Choroid plexus epithelial cell (primary cell): ENCODE data around the gene UGT1A4.
A peak's percentile ranks its signal among the peaks of the same experiment; 100 is the strongest.

Experiments used
- DNase-seq: peaks from one replicate; pipeline ENCODE4 v3.0.0-alpha.2; 2010; ENCODE audit warnings: low read depth
- H3K4me3 ChIP-seq: 2 replicates; pipeline ENCODE4 v1.5.1; 2011; ENCODE audit warnings: low read depth, mild to moderate bottlenecking, control low read depth, low read length, moderate library complexity
- CTCF ChIP-seq: conservative IDR thresholded peaks from 2 replicates; pipeline ENCODE4 v1.5.1; 2011; ENCODE audit warnings: low read depth, mild to moderate bottlenecking, control low read depth, inconsistent platforms, low read length, moderate library complexity

Gene UGT1A4

DNA sequence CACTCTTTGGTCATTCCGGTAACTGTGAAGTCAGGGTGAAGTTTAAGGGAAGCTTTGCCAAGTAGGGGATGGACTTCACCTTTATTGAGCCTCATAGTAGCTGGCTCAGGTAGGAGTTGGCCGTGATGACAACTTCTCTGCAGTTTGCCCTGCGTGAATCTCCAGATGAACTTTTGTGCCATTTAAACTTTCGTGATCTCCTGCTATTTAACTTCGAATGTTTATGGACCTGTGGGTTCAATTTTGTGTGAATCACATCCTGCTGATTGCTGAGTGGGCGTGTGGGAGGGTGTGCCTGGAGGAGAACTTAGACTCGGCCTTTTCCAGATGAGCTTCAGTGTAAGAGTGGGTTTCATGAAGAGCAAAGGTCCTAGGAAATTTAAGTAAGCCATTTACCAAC is 45.7 kb downstream of the UGT1A4 start:
- no peak for TF ChIP-seq CTCF
- peak; percentile 67 for DNase-seq
- no peak overlapping the region for H3K4me3 ChIP-seq

- no peak for TF ChIP-seq CTCF
- no peak overlapping the region for H3K4me3 ChIP-seq
- no peak for DNase-seq
Measured at GRCh38 chr2:233764761-233765160, 46.2 kb downstream of the UGT1A4 start.

GRCh38 chr2:233766416-233766815 is 47.9 kb downstream of the UGT1A4 start:
- no peak for TF ChIP-seq CTCF
- no peak overlapping the region for H3K4me3 ChIP-seq
- no peak for DNase-seq

GRCh38 chr2:233768076-233768475 is 49.5 kb downstream of the UGT1A4 start:
- no peak for TF ChIP-seq CTCF
- H3K4me3 ChIP-seq = no peak overlapping the region
- no peak for DNase-seq

DNA sequence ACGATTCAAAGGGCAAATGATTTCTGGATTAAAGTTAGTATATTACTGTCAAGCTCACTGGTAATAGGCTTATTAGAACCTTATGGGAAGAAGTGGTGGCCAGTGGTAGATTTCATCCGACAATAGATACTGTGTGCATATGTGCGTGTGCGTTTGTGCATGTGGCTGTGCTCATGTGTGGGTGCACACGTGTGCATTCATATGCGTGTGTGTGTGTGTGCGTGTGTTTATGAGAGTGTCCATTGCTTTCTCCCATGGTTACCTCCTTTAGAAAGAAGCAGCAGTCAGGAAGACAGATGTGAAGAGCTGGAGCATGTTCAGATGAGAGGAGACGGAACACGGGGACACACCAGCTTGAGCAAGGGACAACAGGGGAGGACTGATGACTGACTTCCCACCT is 50.7 kb downstream of the UGT1A4 start:
- TF ChIP-seq CTCF = no peak
- H3K4me3 ChIP-seq = no peak overlapping the region
- DNase-seq = no peak

- no peak overlapping the region for H3K4me3 ChIP-seq
- DNase-seq = no peak
- no peak for TF ChIP-seq CTCF
Measured at GRCh38 chr2:233772153-233772552, 53.6 kb downstream of the UGT1A4 start.

- DNase-seq = no peak
- no peak for TF ChIP-seq CTCF
- H3K4me3 ChIP-seq = no peak overlapping the region
Measured at GRCh38 chr2:233772583-233772982, 54.0 kb downstream of the UGT1A4 start.
